Umbilical cord (tissue), 2 donors: ENCODE results near the gene RNF8. TPM values are rescaled to one million over a fixed set of nuclear protein-coding genes. Genes with fewer than 3 reads are reported as not detected.
A peak's percentile ranks its signal among the peaks of the same experiment; 100 is the strongest.
"Not testable (repeated sequence)": the region's sequence is repeated elsewhere in the genome, so short reads cannot be mapped to it uniquely, and the experiment has no call there.

Source experiments
- DNase-seq: peaks from one replicate; pipeline ENCODE4 v3.0.0-alpha.2; 2015; ENCODE audit warnings: low spot score
- total RNA-seq: library from RNA; depleted of rRNA; stranded (reverse); fragments of >200 nt; gene quantifications from one replicate; pipeline ENCODE4 v1.2.3, GENCODE V29; 2014; ENCODE audit warnings: low replicate concordance; ENCODE audit not compliant: insufficient read depth

Gene RNF8
- total RNA-seq, 1 donor from 2014 or later = 19.7 TPM

GRCh38 chr6:37399131-37399530 lies 45.3 kb downstream of the RNF8 start:
- no peak for DNase-seq

DNA sequence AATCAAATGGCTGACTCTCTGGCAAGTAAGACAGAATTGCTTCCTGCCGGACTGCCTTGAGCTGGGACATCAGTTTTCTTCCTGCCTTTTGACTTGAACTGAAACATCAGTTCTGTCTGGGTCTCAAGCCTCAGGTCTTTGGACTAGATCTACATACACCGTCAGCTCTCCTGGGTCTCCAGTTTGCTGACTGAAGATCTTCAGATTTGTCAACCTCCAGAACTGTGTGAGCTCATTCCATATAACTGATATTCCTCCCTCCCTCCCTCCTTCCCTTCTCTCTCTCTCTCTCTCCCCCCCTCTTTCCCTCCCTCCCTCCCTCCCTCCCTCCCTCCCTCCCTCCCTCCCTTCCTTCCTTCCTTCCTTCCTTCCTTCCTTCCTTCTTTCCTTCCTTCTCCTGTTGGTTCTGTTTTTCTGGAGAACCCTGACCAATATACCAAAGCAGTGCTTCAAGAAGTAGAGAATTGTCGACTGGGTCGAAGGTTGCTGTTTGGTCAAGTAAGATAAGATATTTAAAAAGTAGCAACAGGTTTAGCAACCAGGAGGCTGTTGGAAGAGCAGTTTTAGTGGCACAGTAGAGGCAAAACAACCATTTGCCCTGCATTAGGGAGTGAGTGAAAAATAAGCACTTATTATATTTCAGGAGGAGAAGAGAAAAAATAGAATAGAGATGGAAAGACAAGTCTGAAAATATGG lies 46.2 kb downstream of the RNF8 start:
- no peak for DNase-seq

DNA sequence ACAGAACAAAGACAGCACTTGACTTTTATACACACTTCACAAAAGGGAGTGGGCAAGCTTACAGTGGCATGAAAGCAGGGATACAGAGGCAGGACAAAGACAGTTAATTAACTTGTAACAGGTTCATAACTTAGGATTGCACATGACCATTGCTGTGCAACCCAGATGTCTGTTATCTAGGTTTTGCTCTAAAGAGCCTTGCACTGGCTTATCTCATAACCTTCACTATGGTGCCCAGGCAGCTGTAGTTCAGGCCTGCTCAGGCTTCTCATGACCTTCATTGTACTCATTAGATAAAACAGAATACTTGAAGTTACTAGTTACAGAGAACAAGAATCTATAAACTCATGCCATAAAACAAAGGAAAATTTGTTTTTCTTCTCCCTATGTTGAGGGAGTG lies 47.9 kb downstream of the RNF8 start:
- DNase-seq = not testable (repeated sequence)

- DNase-seq = peak; percentile 7
Measured at GRCh38 chr6:37406726-37407341, 53.1 kb downstream of the RNF8 start.

- no peak for DNase-seq
Measured at GRCh38 chr6:37407948-37408347, 54.2 kb downstream of the RNF8 start.

- no peak for DNase-seq
Measured at GRCh38 chr6:37409501-37409900, 55.7 kb downstream of the RNF8 start.

GRCh38 chr6:37417393-37417792 lies 63.6 kb downstream of the RNF8 start:
- DNase-seq = no peak

GRCh38 chr6:37418722-37419121 lies 64.9 kb downstream of the RNF8 start:
- DNase-seq = no peak

GRCh38 chr6:37426058-37426944 lies 72.5 kb downstream of the RNF8 start:
- DNase-seq = no peak

DNA sequence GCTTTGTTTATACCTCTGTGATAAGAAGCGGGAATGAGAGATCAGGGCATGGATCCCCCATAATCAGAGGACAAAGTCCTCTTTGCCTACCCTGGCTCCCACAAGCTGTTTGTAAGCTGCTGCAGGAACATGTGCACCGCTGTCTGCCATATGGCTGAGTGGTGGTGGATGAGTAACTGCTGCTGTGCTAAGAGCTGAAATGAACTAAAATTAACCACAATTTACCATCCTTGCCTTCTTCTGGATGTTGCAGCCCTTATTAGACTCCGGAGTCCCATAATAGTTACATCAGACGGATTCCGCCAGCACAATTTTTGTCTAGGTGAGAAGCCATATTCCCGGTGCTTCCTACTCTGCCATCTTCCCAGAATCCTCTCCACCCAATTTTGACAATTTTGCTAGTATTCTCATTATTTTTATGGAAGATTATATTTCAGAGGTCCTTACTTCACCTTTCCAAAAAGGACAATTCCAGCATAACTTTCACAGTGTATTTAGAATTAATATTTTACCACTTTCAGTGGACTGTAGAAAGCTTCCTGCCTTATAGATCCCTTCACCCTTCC lies 73.2 kb downstream of the RNF8 start:
- no peak for DNase-seq

DNA sequence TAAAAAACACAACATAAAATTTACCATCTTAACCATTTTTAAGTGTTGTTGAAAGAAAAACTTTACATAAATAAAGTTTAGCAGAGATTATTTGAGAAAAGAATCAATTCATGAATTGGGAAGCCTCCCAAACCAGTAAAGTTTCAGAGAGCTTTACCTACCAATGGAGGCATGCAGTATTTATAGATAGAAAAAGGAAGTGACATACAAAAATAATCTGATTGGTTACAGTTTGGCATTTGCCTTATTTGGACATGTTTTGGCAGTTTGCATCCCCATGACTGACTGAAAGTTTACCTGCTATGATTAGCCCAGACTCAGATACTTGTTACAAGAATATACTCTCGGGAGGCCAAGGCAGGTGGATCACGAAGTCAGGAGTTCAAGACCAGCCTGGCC lies 75.6 kb downstream of the RNF8 start:
- DNase-seq = no peak

GRCh38 chr6:37432590-37432915 lies 78.8 kb downstream of the RNF8 start:
- no peak for DNase-seq

DNA sequence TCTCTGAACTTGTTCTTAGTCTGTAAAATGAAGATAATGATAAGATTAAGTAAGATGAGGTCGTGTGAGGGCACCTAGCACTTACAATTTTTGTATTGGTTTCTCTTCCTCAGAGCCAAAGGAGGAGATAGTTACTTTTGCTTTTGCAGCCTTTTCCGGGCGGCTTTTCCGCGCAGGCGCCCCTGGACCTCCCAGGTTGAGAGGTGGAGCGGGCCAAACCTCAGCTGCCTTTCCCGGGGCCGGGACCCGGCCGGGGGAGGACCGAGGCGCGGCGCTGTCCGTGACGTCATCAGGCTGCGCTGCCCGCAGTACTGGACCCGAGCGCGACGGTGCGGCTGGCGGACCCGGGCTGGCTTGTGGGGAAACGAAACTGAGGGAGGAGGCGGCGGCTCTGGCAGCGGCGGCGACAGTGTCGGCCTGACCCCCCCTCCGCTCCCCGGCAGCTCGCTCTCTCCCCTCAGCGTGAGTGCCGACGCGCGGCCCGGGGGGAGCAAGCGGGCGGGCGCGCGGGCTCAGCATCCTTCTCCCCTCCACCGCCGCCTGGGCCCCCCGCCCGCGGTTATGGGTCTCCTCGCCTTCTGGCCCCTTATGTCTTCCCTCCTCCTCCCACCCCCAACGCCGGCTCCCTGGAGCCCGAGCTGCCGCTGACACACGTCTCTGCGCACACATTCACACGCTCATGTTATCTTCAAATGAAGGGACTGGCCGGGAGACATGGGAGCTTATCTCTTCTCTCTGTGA lies 79.3 kb downstream of the RNF8 start, which contains the start of gene CMTR1:
CMTR1 (plus strand) TSS at position 306 of the 741 bp plus-strand sequence. CDS start 2,409 bp downstream, outside the sequence.
- peak; percentile 91 for DNase-seq

- DNase-seq = peak; percentile 20
Measured at GRCh38 chr6:37433657-37434271, 80.0 kb downstream of the RNF8 start.

DNA sequence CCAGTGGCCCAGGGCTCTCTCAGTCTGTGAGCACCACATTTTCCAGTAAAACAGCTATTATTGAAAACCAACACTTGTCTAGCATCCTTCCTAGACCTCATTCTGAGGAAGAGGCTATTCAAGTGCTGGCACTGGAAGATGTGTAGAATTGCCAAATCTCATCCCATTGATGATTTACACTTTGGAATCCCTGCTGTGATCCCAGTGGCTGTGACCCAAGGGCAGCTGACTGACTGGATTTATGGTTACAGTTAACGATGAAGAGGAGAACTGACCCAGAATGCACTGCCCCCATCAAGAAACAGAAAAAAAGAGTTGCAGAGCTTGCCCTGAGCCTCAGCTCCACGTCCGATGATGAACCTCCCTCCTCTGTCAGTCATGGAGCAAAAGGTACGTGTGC lies 81.6 kb downstream of the RNF8 start:
- DNase-seq = no peak

DNA sequence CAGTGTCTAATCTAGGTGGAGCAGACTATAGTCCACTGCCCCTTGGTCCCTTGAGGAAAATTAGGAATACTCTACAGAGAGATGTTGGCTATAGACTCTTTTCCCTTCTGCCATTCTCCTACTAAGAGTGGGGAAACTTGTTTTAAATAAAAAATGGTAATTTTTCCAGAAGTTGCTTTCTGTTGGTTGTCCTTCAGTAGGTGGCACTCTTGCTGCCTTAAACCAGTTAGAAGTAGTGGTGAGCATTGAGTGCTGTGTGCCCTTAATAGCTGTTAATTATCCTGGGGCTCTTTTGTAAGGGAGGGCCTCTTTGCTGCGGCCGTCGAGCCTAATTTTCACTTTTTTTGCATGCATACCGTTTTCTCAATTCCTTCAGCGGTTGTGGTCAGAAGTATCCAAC lies 82.0 kb downstream of the RNF8 start:
- no peak for DNase-seq

DNA sequence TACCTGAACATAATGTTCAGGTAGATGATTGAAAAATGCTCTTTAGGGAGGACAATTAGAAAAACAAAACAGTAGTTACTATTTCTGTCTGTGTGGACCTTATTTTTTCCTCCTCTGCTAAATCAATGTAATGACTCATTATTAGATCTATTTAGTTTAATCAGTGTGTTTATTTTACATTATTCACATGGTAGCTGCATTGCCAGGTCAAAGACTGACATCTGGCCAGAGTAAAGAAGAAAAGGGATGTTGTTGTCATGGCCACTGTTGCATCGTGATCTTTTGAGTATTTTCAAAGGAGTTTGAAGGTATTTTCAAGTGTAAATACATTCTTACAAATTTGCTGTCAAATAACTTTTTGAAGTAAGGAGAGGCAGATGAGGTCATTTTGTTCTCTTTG lies 85.1 kb downstream of the RNF8 start:
- DNase-seq = no peak

DNA sequence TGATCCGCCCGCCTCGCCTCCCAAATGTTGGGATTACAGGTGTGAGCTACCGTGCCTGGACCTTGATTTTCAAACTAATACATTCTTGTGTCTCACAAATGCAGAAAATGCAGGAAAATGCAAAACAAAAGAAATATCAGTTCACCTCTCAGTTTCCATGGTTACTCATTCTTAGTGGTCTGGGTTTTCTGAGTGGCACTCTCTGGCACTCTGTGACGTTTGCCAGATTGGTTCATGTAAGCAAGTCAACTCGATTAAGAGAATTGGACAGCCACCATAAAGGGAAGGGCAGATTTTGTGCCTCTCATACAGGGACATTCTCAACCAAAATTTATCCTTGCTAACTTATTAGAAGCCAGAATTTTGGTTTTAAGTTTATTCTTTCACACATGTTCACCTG lies 87.9 kb downstream of the RNF8 start:
- DNase-seq = no peak

DNA sequence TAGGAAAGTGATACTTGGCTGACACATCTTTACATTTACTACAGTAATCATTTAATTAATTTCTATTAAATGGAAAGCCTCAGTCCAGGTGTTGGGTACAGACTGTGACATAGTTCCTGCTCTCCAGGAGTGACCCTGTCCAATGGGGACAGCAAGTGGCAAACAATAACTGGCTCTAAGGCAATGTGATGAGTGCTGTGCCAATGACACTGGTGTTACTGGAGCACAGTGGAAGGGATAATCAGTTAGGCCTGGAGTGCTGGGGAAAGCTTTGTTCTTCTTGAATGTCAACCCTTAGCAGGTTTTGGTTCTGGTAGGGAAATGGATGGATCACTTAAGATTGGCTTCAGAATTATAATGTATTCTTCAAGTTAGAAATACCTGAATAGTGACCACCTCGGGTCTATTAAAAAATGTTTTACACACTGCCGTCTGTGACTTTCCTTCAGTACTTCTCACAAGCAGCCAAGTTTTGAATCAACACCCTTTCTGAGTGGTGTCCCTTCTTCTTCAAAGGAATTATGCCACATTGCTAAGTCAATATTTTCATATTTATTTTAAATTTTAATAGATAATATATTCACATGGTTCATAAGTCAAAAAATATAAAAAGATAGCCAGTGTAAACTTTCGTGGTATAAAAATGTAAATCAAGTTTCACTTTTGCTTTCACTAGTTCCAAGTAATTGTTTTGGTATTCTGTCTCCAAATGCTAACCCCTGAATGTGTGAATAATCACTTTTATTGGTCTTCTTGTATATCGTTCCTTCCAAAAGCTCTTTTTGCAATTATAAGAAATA lies 88.8 kb downstream of the RNF8 start:
- DNase-seq = no peak

GRCh38 chr6:37443216-37443542 lies 89.4 kb downstream of the RNF8 start:
- DNase-seq = not testable (repeated sequence)
